Measurements from ENCODE around the gene ZNF324B. TPM values are rescaled to one million over a fixed set of nuclear protein-coding genes. Genes with fewer than 3 reads are reported as not detected.

ZNF324B gene
- total RNA-seq, 1 donor, result 19.1 TPM

DNA sequence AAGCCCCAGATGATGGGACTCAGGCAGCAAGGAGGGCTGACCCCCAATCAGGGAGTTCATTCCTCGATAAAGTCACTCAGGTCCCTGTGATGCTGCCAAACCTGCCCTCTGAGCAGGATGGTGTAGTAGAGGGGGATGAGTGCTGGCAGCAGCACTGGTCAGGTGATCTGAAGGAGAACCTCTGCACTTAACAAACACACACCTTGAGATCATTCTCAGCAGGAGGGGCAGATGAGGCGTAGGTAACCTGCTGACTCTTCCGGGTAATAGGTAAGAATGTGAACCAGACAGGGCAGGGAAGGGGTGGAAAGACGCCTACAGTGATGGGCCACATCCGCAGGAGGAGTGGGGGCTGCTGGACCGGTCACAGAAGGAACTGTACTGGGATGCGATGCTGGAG is 27.9 kb downstream of the ZNF324B start:
- DNase-seq (ENCODE audit: low read depth in 2 of 3, low spot score in 2 of 3), result no peak

DNA sequence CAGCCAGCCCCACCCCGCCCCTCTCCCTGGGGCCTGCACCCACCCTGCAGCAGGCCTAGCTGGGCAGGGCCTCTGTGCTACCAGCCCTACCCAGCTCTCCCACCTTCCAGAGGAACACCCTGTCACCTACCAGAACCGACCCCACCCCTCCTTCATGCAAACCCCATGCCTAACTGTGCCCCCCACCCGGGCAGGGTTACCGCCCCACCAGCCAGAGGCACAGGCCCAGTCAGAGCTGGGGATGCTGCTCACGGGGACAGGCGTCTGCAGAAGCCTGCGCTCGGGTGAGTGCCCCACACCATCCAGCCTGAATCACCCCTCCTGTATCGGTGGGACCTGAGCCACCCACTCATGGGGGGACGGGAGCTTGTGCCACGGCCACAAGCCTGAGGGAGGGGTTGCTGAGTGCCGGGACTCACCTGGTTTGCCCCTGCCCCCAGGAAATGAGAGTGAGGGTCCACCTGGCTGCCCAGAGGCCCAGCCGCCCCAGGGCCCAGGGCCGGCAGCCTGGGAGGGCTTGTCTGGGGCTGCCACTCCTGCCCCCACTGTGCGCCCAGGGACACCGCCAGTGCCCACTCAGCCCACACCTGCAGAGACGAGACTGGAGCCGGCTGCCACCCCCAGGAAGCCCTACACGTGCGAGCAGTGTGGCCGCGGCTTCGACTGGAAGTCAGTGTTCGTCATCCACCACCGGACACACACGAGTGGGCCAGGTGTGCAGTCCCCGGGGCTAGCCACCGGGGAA is 28.5 kb downstream of the ZNF324B start:
- no peak for DNase-seq (ENCODE audit: low read depth in 2 of 3, low spot score in 2 of 3)

DNA sequence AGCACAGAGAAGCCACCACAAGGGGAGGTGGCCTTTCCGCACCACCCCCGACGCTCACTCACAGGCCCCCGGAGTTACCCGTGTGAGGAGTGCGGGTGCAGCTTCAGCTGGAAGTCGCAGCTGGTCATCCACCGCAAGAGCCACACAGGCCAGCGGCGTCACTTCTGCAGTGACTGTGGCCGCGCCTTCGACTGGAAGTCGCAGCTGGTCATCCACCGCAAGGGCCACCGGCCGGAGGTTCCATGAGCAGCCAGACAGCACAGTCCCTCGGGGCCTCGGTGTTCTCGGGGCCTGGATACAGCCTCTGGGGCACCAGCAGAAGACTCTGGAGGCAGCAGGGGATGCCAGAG is 29.0 kb downstream of the ZNF324B start:
- DNase-seq (ENCODE audit: low read depth in 2 of 3, low spot score in 2 of 3), result no peak

DNA sequence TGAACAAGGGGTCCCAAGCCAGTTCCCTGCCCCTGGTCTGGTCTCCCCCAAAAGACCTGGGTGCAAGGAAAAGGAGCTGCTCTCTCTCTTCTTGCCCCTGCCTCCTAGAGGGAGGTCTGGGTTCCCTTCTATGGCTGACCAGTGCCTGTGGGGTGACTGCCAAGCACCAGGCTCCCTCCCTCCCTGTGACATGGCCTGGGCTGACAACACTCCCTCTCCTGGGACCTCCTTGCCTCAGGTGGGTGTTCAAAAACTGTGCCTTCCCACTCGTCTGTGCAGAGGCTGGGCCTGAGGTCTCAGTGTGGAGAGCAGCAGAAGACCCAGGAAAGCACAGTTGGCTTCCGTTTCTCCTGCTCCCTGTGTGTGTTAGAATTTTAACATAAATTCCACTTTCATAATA is 29.4 kb downstream of the ZNF324B start:
- no peak for DNase-seq (ENCODE audit: low read depth in 2 of 3, low spot score in 2 of 3)

DNA sequence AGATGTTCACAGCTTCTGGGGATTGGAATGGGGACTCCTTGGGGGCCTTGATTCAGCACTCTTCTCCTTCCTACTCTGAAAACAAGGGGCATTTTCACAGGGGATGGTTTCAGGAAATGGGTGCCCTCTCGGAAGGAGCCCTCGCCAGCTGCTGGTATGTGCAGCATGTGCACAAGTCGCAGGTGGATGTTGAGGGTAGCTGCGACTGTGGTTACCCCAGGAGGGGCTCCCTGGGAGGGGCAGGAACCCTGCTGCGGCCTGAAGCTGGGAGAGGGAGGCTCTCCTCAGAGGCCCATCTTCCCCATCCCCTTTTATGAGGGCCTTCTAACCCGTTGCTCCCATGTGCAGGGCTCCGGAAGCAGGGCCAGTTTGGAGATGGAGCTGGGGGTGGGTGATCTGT is 30.9 kb downstream of the ZNF324B start:
- DNase-seq (ENCODE audit: low read depth in 2 of 3, low spot score in 2 of 3), result no peak

DNA sequence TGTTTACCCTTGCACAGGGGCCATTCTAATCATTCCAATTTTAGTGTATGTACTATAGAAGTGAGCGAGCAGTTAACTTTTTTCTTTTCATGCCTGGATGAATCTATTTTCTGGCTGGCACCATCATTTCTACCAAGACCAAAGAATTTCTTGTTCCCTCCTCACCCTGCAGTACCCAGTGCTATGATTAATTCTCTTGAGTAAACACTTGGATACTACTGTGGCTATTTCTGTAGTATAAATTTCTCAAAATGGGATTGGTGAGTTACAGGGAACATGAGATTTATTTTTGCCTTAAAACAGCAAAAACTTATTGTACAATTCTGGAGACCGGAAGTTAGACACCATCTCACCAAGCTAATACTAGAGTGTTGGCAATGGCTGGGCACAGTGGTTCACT is 32.4 kb downstream of the ZNF324B start:
- DNase-seq (ENCODE audit: low read depth in 2 of 3, low spot score in 2 of 3), result no peak

DNA sequence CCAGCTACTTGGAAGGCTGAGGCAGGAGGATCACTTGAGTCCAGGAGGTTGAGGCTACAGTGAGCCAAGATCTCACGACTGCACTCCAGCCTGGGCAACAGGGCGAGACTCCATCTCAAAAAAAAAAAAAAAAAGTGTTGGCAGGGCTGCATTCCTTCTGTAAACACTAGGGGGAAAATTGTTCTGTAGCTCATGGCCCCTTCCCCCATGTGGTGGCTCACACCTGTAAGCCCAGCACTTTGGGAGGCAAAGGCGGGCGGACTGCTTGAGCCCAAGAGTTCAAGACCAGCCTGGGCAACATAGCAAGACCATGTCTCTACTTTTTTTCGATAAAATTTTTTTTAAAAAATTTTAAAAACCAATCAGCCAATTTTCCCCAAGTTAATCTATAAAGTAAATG is 32.9 kb downstream of the ZNF324B start:
- peak in 1 of 3 donors; percentile 43 for DNase-seq (ENCODE audit: low read depth in 2 of 3, low spot score in 2 of 3)

DNA sequence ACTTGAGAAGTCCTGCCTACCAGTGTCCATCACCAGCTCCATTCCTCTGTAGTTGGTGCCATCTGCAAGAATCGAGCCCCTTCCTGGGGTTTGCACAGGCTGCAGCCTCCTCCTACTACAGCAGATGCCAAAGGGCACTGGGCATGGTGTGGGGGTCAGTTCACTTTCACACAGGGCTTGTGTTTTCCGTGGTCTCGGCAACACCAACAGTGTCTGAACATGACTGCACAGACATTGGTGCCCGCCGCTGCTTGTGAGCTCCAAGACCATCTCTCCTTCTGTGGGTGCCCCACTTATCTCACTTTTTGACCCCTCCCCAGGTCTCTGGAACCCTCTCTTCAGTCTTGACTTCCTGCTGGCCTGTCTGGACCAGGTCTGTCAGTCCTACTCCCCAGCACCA is 40.0 kb downstream of the ZNF324B start:
- DNase-seq (ENCODE audit: low read depth in 2 of 3, low spot score in 2 of 3), result no peak

DNA sequence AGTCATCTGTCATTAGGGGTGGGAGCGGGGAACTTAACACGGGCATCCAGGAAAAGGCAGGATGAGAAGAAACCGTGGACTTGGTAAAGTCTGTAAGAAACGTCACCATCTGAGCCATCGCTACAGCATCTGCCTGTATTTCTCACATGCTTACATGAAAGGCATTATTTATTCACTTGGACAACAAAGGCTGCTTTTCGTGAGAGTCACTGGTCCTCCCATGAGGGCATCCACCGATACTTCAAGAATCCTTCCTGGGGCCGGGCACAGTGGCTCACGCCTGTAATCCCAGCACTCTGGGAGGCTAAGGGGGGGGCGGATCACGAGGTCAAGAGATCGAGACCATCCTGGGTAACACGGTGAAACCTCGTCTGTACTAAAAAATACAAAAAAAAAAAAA is 40.8 kb downstream of the ZNF324B start:
- no peak for DNase-seq (ENCODE audit: low read depth in 2 of 3, low spot score in 2 of 3)

DNA sequence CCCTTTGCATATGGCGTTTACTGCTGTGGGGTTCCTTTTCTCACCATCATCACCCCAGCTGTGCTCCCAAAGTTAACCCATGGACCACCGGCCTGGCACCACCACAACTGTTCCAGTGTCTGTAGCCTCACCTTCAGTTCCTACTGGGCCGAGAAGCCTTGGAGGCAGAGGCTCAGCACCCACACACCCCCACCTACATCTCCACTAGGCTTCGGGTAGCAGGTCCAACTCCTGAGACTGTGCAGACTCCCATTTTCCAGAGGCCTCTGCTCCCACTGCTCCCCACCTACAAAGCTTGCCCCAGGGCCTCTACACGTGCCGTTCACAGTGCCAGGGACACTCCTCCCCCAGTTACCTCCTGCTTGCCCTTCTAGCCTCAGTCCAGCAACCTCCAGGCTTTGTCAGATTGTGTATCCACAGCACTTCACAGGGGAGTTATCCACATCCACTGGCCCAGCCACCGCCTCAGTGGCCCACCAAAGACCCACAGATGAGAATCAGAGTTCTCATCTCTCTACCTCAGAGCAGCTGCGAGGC is 46.3 kb downstream of the ZNF324B start:
- no peak for DNase-seq (ENCODE audit: low read depth in 2 of 3, low spot score in 2 of 3)

DNA sequence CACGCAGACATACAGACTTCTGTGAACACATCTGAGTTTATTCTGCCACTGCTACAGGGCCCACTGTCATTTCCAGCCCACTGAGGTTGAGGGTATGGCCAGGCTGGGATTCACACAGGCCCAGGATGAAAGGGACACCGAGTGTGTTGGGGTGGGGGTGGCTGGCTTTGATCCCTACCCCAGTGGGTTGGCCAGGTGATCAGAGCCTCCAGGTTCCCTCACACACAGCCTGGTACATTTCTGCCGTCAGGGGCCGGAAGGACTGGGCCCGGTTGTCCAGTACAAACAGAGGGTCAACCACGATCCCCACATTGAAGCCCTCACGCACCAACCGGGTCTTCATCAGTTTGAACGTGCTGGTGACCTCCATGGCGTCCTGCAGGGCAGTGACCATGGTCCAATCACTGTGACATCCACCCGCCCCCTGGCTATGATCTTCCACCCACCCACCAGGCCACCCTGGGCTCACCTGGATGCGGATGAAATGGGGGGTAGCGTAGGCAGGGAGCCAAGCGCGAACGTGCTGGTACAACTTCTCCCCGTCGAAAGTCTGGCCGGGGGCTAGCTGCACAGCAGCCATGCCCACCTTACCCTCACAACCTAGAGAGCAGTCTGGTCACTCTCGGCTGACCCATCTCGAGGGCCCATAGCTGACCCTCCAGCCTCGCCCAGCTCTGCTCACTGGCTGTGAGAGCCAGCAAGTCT is 47.0 kb downstream of the ZNF324B start:
- no peak for DNase-seq (ENCODE audit: low read depth in 2 of 3, low spot score in 2 of 3)

DNA sequence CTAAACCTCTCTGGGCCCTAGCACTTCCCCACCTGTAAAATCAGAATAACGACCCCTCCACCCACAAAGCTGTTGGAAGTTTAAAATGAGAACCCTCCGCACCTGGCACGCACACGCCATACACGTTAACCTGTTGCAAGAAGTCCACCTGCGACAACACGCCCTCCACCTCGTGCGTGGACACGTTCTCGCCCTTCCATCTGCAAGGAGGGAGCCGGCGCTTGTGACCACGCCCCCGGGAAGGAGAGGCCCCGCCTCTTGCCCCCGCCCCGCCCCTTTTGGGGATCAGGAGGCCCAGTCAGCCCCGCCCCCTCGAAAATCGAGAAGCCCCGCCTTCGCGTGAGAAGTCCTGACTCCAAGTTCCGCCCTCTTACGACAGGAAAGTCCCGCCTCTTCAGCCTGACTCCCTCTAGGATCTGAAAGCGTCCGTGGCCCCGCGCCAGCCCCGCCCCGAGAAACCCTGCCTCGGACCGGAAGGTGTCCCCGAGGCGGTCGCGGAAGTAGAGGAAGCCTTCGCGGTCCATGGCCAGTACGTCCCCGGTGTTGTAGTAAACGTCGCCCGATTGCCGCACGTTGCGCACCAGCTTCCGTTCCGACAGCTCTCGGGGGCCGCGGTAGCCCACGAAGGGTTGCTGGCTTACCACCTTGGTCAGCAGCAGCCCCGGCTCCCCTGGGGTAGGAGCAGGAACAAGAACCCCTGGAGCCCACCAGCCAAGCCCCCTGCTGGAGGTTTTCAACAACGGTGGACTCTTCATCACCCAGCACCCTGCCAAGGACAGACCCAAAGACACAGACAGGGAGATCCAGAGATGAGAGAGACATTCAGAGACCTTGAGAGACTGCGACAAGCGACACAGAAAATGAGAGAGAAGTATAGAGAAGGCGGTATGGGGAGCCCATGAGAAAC is 47.9 kb downstream of the ZNF324B start:
- peak; percentile 76 to 99 (median 98) for DNase-seq (ENCODE audit: low read depth in 2 of 3, low spot score in 2 of 3)

DNA sequence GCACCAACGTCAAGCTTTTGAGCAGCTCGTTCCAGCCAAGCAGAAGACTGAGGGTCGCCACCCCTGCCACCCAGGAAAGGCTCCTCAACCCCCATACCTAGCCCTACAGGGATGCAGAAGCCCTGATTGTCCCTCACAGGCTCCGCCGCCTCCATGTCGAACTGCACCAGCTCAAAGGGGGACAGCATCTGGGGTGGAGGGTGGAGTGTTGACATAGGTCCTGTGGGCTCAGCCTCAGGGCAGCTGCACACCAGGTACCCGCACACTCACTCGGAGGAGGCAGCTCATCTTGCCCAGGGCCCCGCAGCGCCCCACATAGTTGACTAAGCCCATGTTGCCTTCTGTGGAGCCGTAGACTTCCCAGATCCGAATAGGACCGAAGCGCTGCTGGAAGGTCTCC is 48.8 kb downstream of the ZNF324B start:
- no peak for DNase-seq (ENCODE audit: low read depth in 2 of 3, low spot score in 2 of 3)

Small RNAs within 50 kb of the gene (small RNA-seq; reads per million reads assigned to genes)
- not detected for gene RN7SL693P
- gene RNU6-1337P, result not detected

Other genes with a start within 250 kb of the ZNF324B start
- gene ZNF544, start 222.7 kb upstream of the ZNF324B start, total RNA-seq, result 57.1 TPM
- gene ZNF8, start 172.7 kb upstream of the ZNF324B start, total RNA-seq, result 10.5 TPM
- 49.0 TPM for gene ERVK3-1, start 146.2 kb upstream of the ZNF324B start, total RNA-seq
- gene ZSCAN22, start 124.6 kb upstream of the ZNF324B start, total RNA-seq, result 3.0 TPM
- 10.0 TPM for gene A1BG, start 98.1 kb upstream of the ZNF324B start, total RNA-seq
- 4.8 TPM for gene ZNF497, start 88.9 kb upstream of the ZNF324B start, total RNA-seq
- gene ZNF837, start 70.6 kb upstream of the ZNF324B start, total RNA-seq, result 6.2 TPM
- gene RPS5, start 64.4 kb upstream of the ZNF324B start, total RNA-seq, result 7,116 TPM
- gene RNF225, start 56.0 kb upstream of the ZNF324B start, total RNA-seq, result 0.81 TPM
- 11.3 TPM for gene ZNF584, start 43.0 kb upstream of the ZNF324B start, total RNA-seq
- 5.9 TPM for gene ZNF132, start 11.5 kb upstream of the ZNF324B start, total RNA-seq
- gene ZNF324, start 15.5 kb downstream of the ZNF324B start, total RNA-seq, result 21.3 TPM
- 16.2 TPM for gene ZNF446, start 24.7 kb downstream of the ZNF324B start, total RNA-seq
- gene SLC27A5, start 60.4 kb downstream of the ZNF324B start, total RNA-seq, result 24.2 TPM
- 14.3 TPM for gene ZBTB45, start 68.2 kb downstream of the ZNF324B start, total RNA-seq
- 972 TPM for gene TRIM28, start 92.4 kb downstream of the ZNF324B start, total RNA-seq
- gene CHMP2A, start 103.5 kb downstream of the ZNF324B start, total RNA-seq, result 59.8 TPM
- 54.4 TPM for gene UBE2M, start 107.0 kb downstream of the ZNF324B start, total RNA-seq
- gene MZF1, start 121.7 kb downstream of the ZNF324B start, total RNA-seq, result 58.7 TPM

Data from hematopoietic multipotent progenitor cell (in vitro differentiated cells).